Ramos (cell line): ENCODE measurements around the gene RPH3AL.
"Not testable (repeated sequence)": the region's sequence is repeated elsewhere in the genome, so short reads cannot be mapped to it uniquely, and the experiment has no call there.

Experiments used
- in situ Hi-C: fragments of 300-500 bp; cut with MboI; formaldehyde crosslinking; loops from one replicate; pipeline ENCODE4 v1.14.3; 2022; ENCODE audit warnings: low sequenced_read_pairs; ENCODE audit not compliant: unreplicated experiment

RPH3AL gene

GRCh38 chr17:171871-172270 is 180.7 kb downstream of the RPH3AL start:
- in situ Hi-C loops, result no loop called here

GRCh38 chr17:170130-170670 is 182.4 kb downstream of the RPH3AL start:
- in situ Hi-C loops, result no loop called here

- in situ Hi-C loops, result not testable (repeated sequence)
Observed at GRCh38 chr17:168614-169013, 184.0 kb downstream of the RPH3AL start.

- in situ Hi-C loops, result no loop called here
Observed at GRCh38 chr17:165939-166338, 186.7 kb downstream of the RPH3AL start.

GRCh38 chr17:164303-165235 is 188.0 kb downstream of the RPH3AL start:
- in situ Hi-C loops, result no loop called here

GRCh38 chr17:163514-164098 is 189.0 kb downstream of the RPH3AL start:
- in situ Hi-C loops, result no loop called here

GRCh38 chr17:162689-163088 is 189.9 kb downstream of the RPH3AL start:
- in situ Hi-C loops, result no loop called here
